GM21619 (cell line): ENCODE results near the gene KCNQ1.

Experiments used
- ATAC-seq: cut with Tn5 transposase; IDR thresholded peaks from one replicate; pipeline ENCODE4 v1.9.1; 2021; ENCODE audit not compliant: unreplicated experiment

Gene KCNQ1

GRCh38 chr11:2788168-2789071, 343.6 kb downstream of the KCNQ1 start:
- ATAC-seq = no peak

DNA sequence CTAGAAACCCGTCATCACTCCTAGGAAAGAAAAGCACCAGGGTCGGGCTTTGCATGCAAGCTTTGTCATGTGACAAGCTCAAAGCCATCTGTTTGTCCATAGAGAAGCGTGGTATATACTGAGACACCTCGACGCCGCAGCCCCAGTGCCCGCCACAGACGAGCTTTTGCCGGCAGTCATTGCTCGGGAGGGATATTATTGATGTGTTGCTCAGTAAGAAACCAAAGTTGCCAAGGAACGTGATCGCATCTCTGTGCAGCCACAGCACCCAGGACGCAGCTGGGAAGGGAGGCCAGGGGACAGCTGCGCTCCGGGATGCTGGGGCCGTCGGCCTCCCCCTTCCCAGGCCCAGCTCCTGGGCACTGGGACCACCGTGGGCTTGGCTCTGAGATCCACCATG, 344.5 kb downstream of the KCNQ1 start:
- ATAC-seq = no peak

GRCh38 chr11:2789791-2790567, 345.2 kb downstream of the KCNQ1 start:
- ATAC-seq = no peak

DNA sequence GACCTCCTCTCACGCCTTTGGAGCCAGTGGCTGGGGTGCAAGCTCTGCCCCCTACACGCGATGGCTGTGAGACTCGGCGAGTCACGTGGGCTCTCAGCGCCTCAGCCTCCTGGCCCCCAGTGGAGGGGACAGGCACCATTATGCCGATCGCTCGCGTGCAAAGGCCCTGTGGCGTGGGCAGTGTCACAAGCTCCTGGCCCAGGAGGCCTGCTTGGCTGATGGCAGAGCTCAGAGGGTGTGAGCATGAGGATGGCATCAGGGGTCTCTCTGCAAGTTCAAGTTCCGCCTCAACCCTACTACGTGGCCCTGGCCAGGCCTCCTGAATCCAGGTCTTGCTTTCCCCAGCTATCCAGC, 345.7 kb downstream of the KCNQ1 start:
- ATAC-seq = no peak

DNA sequence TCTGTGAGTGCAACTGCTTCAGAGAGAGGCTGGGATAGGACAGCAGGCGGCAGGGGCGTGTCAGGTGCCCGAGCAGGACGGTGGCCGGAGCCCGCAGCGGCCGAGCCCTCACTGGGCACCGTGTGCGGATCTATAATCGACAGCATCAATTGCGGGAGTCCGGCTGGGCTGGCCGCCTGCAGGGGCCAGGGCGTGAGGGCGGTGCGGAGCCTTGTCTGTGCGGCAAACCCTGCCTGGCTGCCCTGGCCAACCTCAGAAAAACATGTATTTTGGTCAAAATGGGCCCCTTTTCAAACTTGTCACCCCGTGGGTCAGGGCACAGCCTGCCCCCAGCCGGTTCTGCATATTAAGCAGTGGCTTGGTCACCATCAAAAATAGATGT, 346.3 kb downstream of the KCNQ1 start:
- no peak for ATAC-seq

DNA sequence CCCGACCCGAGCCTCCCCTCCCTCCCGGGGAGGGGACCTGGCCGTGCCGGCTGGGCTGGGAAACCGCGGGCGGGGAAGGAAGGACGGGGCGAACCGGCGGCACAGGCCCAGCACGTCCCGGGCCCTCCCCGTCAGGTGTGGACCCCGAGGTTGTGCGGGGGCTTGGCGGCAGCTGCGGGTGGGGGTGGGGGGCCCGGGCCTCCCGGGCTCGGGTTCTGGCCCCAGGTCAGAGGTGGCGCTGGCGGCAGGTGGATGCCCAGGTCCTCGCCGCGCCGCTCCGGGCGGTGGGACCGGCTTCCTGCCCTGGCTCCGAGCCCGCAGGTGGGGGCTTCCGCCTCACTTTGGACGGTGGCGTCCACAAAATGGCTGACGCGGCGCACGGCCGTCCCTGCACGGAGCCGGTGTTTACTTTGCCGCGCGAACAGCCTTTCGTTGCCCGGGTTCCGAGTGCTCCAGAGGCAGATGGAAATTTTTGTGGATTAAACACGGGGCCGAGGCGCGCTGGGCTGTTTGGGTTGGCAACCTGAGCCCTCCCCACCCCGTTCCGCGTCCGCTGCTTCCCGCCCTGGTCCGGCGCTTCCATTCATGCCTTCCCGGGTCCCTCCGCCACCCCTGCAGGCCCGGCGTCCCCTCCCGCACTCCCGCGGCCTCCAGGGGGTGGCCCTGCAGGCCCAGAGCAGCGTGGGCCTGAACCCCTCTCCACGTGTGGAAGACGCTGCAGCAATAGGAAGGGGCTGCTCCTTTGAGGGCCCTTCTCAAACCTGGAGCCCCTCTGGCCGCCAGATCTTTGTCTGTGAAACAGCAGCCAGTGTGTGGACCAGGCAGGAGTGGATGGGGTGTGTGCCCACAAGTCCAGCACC, 346.9 kb downstream of the KCNQ1 start:
- ATAC-seq = no peak

DNA sequence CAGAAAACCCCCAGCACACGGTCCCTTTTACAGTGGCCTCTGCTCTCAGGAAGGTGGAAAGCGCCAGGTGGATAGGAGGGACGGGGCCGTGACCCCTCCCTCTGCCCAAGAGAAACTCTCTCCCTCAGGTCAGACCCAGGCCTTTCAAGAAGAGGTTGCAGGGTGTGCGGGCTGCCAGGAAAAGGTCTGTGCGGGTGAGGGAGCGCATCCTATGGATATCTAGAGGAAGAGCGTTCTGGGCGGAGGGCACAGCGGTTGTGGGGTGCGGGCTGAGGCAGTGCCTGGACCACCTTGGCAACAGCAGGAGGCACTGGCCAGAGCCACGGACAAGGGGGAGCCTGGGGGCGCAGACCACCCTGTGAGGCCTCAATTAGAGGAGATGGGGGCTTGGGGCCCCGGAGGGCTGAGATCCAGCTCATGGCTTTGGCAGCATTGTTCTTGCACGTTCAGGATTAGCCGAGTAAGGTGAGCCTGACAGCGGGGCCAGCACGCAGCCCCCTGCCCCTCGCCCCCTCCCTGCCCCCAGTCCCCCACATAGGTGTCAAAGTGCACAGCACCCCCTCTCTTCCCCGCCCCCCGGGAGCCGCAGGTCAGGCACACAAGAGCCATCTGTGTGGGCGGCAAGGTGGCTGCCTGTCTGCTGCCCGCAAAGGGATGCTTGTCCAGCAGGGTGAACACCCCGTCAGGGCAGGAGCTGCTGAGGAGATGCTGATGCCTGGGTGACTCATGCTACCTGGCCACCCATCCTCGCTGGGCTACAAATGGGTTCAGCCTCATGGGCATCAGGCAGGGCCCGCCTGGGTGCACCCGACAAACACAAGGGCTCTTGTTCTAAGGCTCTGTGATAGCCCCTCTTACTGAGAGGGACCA, 347.8 kb downstream of the KCNQ1 start:
- ATAC-seq = no peak

DNA sequence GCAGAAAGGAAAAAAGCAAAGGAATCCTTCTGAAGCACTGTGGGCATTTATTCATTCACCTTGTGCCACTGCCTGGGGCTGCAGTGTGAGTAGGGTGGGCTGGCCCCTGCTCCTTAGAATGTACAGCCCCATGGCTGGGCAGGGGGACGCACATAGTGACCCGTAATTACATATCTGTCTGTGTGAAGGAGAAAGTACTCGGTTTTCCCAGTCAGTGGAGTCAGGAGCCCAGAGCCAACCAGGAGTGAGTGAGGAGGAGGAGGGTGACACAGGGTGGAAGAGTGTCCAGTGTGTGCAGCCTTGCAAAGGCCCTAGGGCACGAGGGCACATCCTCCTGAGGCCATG, 348.9 kb downstream of the KCNQ1 start:
- no peak for ATAC-seq

GRCh38 chr11:2794046-2794967, 349.5 kb downstream of the KCNQ1 start:
- ATAC-seq = no peak

DNA sequence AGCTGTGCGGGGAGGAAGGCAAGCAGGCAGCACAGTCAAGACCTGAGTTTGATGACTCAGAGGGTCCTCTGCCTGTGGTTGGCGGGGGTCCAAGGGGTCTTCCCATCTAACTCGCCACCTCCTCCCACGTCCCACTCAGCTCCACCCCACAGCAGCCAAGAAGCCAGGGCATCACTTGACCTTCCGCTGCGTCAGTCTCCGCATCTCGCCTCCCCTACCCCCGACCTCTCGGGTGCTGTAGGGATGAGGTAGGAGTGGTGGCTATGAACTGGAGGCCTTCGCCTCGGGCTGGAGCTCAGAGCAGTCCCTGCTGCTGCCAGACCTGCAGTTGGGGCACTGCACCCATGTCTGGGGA, 350.1 kb downstream of the KCNQ1 start:
- no peak for ATAC-seq

- ATAC-seq = no peak
These were observed 350.7 kb downstream of the KCNQ1 start for GRCh38 chr11:2795491-2795991.

DNA sequence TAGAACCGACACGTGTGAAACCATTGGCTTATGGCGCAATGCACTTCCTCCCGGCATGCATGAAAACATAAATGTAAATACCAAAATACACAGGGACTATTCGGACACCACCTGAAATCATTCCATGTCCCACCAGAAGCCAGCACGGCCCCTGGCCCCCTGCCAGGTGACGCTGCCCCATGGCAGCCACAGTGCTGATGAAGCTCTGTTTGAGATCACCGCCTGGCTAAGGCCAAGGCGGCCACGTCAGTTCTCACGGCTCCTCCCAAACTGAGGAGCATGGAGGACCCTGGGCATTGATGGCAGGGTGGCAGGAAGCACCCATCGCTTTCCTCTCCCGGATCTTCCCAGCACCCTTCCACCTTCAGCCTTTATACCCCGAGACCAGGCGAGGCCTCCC, 351.3 kb downstream of the KCNQ1 start:
- ATAC-seq = no peak

- ATAC-seq = no peak
These were observed 351.8 kb downstream of the KCNQ1 start for GRCh38 chr11:2796508-2797113.

- no peak for ATAC-seq
These were observed 352.4 kb downstream of the KCNQ1 start for GRCh38 chr11:2797121-2797711.

DNA sequence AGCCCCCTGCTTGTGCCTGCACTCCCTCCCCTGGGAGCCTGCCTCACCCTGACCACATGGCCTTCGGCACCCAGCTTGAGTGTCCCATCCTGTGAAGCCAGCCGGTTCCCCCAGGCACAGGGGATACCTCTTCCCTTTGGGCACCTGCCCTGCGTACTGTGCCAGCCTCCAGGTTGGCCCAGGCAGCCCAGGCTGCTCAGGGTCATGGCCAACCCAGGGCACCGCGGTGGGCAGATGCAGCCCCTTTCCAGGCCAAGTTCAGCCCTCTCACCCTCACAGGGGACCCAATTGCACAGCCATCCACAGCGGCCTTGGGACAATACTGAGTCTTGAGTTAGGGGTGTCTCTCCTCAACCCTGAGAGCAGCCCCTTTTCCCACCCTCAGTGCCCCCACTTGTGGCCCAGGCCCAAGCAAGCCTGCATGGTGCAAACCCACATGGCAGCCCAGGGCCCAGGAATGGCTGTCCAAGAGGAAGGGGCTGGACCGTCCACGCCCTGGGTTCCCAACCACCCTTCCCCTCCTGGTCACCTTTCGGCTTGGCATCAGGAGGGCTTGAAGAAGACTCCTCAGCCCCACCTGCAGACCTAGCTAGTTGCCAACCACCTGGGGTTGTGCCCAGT, 353.0 kb downstream of the KCNQ1 start:
- no peak for ATAC-seq

- no peak for ATAC-seq
These were observed 354.3 kb downstream of the KCNQ1 start for GRCh38 chr11:2798951-2799761.
